ENCODE results near the gene NIT2.

GRCh38 chr3:100396967-100397366 lies 62.4 kb downstream of the NIT2 start:
- TF ChIP-seq CTCF (IDR thresholded peaks at IDR 0.05) (no peak), POLR2AphosphoS5 (IDR thresholded peaks at IDR 0.05) (no peak), EP300 (IDR thresholded peaks at IDR 0.05) (no peak), POLR2A (IDR thresholded peaks at IDR 0.05) (no peak)
